HG02763 (cell line): ENCODE measurements around the gene PHLPP2.

Source experiments
- ATAC-seq: cut with Tn5 transposase; IDR thresholded peaks from one replicate; pipeline ENCODE4 v1.9.1; 2021; ENCODE audit warnings: mild to moderate bottlenecking, moderate library complexity; ENCODE audit not compliant: unreplicated experiment

The PHLPP2 gene

DNA sequence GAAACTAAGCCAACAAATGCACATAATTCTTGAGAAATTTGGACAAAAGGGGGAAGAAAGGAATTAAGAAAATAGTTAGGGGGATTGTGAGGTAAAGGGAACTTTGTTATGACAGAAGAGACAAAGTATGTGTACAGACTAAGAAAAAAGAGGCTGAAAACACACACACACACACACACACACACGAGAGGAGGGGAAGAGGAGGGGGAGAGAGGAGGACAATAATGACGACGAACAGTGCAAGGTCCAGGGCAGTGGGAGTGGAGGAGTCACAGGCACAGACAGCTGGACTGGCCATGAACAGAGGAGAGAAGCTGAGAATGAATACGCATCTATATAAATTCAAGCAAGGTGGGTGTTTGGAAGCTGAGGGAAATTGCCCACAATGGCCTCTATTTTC is 54.0 kb downstream of the PHLPP2 start:
- ATAC-seq = no peak

- no peak for ATAC-seq
Observed at GRCh38 chr16:71669926-71670536, 54.5 kb downstream of the PHLPP2 start.

DNA sequence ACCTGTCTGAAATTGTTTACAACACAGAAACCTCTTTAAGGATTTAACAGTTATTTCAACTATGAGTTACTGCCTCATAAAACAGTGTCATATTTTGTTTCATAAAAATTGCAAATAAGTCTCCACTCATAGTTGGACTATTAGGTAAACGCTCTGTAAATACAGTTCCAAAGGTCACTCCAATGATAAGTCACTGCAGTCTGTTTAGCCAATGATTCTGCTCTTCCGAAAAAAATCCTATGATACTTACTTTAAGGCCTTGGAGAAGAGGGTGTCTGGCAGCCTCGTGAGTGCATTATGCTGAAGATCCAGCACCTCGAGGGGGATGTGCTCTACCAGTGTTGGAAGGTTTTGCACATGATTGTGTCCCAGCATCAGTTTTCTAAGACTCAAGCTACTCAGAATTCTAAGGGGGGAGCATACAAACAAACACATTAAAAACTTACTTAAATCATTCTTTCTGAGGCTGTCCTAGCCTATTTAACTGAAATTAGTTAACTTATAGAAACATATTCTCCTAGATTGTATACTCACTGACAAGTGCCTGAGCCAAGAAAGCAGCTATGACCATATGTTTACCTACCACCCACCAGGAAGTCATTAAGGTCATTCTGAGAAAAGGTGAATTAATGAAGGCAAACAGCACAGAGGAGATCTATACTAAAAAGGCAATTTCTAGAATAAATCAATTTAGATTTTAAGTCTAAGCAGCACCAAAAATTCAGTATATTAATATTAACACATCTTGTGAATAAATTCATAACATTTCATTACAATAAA is 57.4 kb downstream of the PHLPP2 start:
- no peak for ATAC-seq

DNA sequence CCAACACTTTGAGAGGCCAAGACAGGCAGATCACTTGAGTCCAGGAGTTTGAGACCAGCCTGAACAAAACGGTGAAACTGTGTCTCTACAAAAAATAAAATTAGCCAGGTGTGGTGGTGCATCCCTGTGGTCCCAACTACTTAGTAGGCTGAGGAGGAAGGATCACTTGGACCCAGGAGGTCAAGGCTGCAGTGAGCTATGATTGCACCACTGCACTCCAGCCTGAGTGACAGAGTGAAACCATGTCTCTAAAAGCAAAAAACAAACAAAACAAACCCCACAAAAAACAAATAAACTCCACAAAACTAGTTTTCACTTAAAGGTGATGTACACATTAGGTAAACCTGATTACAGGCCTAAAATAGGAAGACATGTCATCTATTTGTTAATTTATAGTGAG is 58.2 kb downstream of the PHLPP2 start:
- no peak for ATAC-seq

DNA sequence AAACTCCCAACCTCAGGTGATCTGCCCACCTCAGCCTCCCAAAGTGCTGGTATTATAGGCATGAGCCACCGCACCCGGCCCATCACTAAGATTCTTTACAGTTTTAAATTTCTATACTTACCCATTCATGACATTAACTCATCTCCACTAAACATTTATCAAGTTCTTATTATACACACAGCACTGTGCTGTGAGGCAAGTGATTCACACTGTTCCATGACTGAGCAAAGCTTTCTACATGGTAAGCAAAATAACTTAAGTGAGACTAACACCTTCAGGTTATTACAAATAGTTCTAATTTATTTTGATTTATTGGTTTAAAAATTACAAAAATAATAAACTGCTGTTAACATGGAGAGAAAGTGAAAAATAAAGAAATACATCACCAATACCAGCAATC is 65.0 kb downstream of the PHLPP2 start:
- ATAC-seq = no peak

- no peak for ATAC-seq
Observed at GRCh38 chr16:71658771-71659170, 65.7 kb downstream of the PHLPP2 start.

GRCh38 chr16:71649704-71650103 is 74.8 kb downstream of the PHLPP2 start:
- no peak for ATAC-seq

GRCh38 chr16:71648921-71649320 is 75.6 kb downstream of the PHLPP2 start:
- no peak for ATAC-seq

- ATAC-seq = no peak
Observed at GRCh38 chr16:71648162-71648561, 76.3 kb downstream of the PHLPP2 start.

GRCh38 chr16:71647391-71647790 is 77.1 kb downstream of the PHLPP2 start:
- ATAC-seq = no peak

DNA sequence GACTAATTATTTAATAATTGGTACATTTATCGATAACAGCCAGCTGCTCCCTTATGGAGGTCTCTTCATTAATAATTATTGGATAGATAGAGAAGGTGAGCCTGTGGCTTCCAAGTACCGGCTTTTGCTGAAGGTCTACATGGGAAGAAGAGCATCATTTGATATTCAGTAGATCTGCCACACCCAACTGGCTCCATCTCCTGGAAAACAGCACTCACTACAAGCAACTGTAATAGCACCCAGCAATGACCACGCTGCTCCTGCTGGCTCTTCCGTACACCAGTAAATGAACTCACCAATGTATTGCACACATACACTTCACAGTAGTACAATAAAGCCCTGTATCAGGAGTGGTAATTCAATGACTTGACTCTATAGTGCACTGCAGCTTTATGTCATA is 79.1 kb downstream of the PHLPP2 start:
- ATAC-seq = no peak

GRCh38 chr16:71637398-71637797 is 87.1 kb downstream of the PHLPP2 start:
- ATAC-seq = no peak

DNA sequence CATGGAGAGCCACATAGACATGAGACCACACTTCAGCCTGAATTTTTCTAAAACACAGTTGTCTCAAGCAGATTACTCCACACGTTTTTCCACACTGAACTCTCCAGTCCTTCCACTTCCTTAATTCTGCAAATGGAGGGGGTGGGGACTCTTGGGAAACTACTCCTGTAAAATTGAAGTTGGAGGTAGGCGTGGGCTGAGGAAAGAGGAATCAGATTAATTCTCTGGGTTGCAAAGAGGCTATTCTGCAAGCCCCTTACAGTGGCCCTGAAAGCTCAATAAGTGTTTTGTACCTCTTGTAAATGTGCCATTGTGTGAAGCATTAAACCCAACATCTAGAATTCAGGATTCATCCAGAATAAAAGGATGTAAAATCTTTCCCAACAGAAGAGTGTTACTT is 88.9 kb downstream of the PHLPP2 start:
- no peak for ATAC-seq

DNA sequence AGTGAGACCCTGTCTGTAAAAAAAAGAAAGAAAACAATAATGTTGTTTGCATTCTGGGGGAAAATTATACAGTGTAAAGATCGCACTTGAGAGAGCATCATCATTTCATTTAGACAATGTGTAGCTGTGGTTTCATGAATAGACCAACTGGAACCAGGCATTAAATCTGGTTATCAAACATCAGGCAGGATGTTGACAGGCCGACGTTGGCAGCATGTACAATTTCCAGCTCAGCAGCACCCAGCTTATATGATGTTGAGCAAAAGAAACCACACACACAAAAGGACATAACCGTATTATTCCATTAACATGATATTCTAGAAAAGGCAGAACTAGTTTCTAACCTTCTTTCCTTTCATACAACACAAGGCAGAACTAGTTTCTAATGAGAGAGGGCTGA is 92.7 kb downstream of the PHLPP2 start:
- ATAC-seq = no peak

- no peak for ATAC-seq
Observed at GRCh38 chr16:71630808-71631207, 93.7 kb downstream of the PHLPP2 start.

GRCh38 chr16:71629278-71630016 is 95.1 kb downstream of the PHLPP2 start:
- ATAC-seq = no peak

DNA sequence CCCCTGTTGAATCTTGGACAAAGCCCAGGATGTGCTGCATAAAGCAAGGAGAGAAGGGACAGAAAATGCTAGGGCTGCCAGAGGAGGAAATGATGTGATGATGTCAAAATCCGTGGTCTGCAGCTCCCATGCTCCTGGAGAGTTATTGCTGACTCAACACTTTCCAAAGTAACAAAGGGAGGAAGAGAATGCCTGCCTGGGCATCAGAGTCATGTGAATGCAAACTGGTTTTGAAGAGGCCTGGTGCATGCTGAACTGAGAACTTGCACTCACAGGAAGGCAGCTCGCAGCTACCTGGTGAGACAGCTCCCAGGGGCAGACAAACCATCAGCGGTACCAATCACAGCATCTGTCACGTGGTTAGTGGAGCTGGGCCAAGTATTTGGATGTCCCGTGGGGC is 95.7 kb downstream of the PHLPP2 start:
- ATAC-seq = no peak

GRCh38 chr16:71627731-71628181 is 96.7 kb downstream of the PHLPP2 start:
- no peak for ATAC-seq

- ATAC-seq = no peak
Observed at GRCh38 chr16:71626858-71627213, 97.7 kb downstream of the PHLPP2 start.

DNA sequence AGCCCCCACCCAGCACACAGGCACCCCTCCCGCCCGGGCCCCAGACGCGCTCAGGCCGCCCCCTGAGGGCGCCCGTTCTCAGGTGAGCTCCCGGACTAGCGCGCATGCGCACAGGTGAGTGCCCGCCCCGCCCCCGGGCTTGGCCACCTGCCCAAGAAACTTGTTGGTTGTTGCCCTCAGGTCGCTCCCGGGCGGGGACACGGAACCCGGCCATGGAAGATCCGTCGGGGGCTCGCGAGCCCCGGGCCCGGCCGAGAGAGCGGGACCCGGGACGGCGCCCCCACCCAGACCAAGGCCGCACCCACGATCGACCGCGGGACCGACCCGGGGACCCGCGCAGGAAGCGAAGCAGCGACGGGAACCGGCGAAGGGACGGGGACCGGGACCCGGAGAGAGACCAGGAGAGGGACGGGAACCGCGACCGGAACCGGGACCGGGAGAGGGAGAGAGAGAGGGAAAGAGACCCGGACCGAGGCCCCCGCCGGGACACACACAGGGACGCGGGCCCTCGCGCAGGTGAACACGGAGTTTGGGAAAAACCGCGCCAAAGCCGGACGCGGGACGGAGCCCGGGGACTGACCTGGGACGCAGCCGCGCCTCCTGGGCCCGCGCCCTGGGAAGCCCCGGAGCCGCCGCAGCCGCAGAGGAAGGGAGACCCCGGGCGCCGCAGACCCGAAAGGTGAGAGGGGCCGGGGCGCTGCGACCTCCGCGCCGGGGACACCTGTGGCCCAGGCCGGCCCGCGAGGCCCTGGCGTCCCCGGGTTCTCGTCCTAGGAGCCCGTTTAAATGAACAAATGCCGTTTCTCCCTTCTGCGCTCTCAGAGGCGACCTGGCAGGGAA is 98.3 kb downstream of the PHLPP2 start, which contains the start of gene MARVELD3:
Gene MARVELD3, plus strand, starts transcription at position 167 of the 840 bp plus-strand sequence. Its CDS starts 46 bp downstream, at position 213.
- no peak for ATAC-seq
